DMS53 (cell line): Measurements from ENCODE around the gene PRR7.
A peak's percentile ranks its signal among the peaks of the same experiment; 100 is the strongest.
"Not testable (repeated sequence)": the region's sequence is repeated elsewhere in the genome, so short reads cannot be mapped to it uniquely, and the experiment has no call there.

Source experiments
- DNase-seq: peaks from one replicate; lab custom pipeline; 2025; lab: John Stamatoyannopoulos, UW

The PRR7 gene, protein sequence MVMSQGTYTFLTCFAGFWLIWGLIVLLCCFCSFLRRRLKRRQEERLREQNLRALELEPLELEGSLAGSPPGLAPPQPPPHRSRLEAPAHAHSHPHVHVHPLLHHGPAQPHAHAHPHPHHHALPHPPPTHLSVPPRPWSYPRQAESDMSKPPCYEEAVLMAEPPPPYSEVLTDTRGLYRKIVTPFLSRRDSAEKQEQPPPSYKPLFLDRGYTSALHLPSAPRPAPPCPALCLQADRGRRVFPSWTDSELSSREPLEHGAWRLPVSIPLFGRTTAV

DNA sequence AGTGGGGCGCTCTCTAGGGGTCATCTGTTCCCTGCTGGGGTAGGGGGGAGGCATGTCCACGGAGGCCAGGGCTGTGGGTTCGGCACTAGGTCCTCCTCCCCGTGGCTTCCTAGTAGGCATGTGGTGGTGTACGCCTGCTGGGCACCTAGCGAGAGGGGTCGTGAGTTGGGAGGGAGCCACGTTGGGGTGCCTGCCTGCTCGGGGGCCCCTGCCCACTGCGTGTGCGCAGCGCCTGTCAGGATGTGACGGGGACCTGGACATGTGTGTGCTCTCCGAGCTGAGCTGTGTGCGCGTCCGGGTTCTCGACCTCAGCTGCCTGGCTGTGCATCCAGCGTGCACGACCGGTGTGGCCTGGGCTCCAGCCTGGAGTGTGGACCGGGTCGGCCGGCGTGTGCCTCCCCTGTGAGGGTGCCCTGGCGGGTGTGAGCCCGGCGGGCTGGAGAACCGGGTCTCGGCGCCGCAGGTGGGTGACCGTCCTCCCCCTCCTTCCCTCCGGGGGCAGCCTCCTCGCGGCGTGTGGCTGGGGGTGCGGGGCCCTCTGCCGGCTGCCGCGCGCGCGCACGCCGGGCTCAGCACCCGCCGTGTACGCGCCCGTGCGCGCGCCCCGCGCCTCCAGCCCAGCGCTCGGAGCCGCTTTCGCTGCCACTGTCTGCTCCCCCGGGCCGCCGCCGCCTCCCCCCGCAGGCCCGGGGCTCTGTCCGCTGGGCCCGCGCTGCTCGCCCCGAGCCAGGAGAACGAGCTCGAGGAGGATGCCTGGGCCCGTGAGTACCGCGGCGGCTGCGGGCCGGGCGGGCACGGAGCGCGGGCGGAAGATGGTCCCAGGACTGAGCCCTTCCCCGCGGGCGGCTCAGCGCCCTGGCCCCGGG lies at the start of gene PRR7:
Gene PRR7, plus strand, starts transcription at position 615 of the 866 bp plus-strand sequence. CDS start 8,254 bp downstream, outside the sequence.
- peak; percentile 93 for DNase-seq

DNA sequence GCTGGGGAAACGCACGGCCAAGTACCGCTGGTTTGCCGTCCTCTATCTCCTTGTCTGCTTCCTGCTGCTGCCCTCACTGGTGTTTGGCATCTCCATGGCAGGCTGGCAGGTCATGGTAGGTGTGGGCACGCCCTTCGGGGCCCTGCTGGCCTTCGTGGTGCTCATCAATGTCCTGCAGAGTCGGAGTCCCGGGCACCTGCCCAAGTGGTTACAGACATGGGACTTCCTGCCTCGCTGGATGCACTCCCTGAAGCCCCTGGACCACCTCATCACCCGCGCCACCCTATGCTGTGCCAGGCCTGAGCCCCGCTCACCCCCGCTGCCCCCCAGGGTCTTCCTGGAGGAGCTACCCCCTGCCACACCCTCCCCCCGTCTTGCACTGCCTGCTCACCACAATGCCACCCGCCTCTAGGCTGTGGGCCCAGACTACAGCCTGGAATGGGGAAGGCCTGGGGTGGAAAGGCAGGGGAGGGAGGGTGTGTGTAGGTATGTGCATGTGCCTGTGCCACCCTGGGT lies 48.7 kb upstream of the PRR7 start:
- DNase-seq = no peak

DNA sequence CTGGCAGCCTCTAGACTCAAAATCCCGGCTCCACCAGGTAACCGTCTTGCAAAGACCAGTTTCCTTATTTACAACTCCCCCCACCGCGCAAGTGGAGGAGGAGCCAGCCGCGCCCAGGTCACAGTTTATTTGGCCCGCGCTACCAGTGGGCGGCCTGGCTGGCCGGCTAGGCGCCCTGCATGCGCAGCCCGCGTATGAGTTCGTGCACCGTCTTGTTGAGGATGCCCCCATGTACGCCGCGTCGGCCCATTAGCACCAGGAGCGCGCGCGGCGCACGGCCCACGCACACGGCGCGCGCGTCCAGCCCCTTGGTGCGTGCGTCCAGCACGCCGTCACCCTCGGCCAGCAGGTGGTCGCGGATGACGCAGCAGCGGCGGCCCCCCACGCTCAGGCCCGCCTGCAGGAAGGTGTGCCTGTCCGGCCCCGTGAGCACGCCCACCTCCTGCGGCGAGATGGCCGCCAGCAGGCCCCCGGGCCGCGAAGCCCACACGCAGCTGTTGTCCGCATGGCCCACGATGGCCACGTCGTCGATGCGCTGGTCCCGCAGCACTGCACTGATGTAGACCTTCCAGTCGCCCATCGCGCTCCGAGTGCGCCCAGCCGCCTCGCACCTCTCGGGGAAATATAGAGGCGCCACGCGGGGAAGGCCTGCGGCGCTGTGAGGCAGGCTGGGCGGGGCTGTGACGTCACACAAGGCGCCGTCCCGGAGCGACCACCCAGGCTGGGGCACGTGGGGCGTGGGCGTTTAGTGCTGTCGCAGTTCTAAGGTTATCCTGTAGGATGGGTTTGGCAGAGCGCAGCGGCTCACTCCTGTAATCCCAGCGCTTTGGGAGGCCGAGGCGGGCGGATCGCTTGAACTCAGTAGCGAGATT lies 46.4 kb upstream of the PRR7 start, which contains the start of gene PFN3:
Gene PFN3, minus strand, starts transcription at position 665 of the 872 bp plus-strand sequence. Its CDS starts 85 bp downstream, at position 580.
- no peak for DNase-seq

DNA sequence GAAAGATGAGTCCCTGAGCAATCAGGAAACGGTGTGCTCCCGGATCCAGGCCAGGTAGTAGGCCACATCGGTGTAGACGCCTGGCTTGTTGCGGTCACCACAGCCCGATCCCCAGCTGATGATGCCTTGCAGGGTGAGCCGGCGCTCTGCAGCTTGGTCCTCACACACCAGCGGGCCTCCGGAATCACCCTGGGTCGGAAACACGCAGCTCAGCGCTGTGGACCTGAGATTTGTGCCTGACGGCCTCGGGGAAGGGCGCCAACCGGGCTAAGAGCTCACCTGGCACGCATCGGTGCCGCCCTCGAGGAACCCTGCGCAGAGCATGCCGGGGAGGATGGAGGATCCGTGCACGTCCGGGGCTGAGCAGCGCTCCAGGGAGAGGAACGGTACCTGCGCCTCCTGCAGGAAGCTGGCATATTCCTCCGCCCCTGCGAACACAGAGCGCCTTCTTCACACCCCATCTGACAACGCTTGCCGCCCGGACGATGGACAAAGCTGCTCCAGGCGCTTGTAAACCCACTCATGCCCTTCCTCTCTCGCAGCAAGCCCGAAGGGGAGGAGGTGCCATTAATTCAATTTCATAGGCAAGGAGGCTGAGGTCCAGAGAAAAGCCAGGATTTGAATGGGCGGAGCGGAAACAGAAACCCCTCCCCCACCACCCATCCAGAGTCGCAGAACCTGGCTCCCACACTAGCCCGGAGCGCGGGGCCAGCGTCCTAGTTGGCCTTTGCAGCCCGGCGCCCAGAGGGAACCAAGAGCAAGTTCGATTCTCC lies 44.2 kb upstream of the PRR7 start:
- peak; percentile 98 for DNase-seq

DNA sequence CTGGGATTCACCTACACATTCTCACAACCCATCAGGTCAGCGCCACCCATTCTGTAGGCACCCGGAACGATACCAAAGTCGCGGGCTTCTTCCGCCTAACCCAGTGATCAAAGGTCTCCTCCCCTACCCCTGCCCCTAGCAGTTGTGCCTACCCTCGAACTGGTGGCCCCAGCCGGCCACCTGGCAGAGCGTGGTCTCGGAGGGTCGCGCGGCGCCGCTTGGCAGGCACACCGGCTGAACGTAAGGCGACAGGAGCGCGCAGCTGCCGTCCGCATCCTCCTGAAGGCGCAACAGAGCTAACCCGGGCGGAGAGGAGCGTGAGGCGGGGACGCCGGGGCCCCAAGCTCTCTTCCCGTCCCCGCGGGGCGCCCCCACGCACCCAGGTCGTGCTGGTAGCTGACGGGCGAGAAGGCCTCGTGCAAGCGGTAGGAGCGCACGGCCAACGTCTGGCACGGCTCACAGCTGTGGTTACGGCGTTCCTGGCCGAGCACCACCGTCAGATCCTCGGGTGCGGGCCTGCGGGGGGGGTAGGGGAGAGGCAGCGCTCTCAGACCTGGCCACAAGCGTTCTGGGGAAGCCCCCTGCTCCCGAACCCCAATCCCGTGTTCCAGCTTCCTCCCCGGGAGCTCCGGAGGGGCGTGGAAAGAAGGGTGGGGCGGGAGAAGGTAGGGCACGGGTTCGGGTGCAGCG lies 43.4 kb upstream of the PRR7 start:
- peak; percentile 88 for DNase-seq

DNA sequence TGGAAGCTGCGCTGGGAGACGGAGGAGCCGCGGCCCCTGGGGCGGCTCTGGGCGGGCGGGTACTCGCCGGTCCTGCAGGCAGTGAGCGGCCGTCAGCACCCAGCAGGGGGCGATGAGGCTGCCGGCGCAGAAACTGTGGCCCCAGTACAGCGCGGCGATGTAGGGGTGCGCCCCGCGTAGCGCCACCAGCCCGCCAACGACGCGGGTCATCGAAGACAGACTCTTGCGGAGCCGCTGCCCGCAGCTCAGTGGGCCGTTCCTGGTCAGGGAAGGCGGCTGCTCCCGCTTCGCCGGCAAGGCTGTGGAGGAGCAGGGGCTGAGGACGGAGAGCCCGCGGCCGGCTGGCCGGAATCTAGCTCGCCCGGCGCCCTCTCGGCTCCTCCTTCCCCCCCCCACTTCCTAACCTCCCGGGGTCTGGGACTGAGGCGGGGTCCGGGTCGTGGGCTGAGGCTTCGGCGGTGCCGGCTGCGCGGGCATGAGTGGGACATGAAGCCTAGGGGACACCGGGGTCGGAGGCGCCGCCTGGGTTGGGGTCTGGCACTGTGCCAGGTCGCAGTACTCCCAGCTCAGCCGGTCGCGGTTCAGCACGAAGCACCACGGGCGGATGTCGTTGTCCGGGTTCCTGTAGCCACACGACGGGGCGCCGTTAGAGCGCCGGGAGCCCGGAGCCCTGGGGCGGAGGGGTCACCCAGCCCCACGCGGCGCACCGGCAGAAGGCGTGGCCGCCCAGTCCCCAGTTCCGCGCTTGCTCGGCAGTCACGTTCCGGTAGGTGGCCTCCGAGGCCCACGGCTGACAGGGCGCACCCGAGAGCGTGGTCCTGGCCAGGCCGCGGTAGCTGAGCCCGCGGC lies 42.6 kb upstream of the PRR7 start:
- peak; percentile 94 for DNase-seq

DNA sequence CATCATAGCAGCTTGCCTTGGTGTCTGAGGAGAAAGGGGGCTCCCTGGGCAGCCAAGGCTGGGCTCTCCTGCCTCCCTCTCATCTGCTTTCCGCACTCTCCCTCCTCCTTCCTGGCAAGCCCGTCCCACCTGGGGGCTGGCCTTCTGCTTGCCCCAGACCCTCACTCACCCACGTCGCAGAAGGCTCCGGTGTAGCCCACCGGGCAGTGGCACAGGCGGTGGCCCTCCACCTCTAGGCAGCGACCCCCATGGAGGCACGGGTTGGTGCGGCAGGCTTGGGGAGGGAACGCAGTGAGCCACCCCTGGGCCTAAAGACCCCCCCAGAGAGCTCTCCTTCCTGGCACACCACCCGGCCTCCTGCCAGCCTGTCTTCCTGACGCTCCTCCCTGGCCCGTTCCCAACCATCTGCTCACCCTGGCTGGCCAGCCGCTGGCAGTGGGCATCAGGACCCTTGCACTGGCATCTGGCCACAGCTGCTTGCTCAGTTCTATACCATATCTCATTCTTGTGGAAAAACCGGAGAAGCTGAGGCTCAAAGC lies 41.9 kb upstream of the PRR7 start:
- DNase-seq = peak; percentile 42

- DNase-seq = no peak
These were observed 41.3 kb upstream of the PRR7 start for GRCh38 chr5:177405312-177405711.

- DNase-seq = no peak
These were observed 40.8 kb upstream of the PRR7 start for GRCh38 chr5:177405805-177406204.

DNA sequence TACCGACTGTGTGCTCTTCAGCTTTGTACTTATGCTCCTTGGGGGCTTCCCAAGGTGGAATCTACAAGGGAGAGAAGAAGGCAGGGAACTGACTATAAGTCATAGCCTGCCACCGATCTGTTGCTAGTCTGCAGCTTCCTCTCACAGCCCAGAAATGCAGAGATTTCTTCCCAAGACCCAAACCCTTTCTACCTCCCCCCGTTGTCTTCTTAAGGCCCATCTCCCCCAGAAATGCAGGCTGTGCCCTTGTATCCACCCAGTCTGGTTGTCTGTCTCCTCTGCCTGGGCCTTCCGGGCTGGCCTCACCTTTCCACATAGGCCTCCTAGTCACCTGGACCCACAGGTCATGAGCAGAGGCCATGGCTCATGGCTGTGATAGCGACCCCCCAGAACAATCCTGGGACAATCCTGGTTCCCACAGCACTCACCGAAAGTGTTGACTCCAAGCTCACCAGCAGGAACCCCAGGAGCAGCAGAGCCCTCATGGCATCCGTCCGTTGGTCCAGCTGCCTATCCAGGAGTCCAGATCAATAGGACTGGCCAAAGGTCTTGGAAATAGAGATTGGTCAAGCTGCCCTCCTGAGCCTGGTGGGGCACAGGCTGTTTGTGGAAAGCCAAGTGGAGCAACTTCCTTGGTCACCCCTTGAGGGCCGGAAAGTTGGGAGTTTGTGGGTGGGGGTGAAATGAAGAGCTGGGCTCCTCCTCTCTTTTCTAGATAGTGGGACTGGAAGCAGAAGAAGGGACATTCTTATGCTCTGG lies 37.4 kb upstream of the PRR7 start, which contains the start of gene F12:
Gene F12, minus strand, starts transcription at position 522 of the 759 bp plus-strand sequence. Its CDS starts 37 bp downstream, at position 485.
- no peak for DNase-seq

GRCh38 chr5:177410575-177410974 lies 36.0 kb upstream of the PRR7 start:
- no peak for DNase-seq

GRCh38 chr5:177412603-177413233 lies 33.9 kb upstream of the PRR7 start:
- no peak for DNase-seq

- no peak for DNase-seq
These were observed 32.1 kb upstream of the PRR7 start for GRCh38 chr5:177414481-177414880.

DNA sequence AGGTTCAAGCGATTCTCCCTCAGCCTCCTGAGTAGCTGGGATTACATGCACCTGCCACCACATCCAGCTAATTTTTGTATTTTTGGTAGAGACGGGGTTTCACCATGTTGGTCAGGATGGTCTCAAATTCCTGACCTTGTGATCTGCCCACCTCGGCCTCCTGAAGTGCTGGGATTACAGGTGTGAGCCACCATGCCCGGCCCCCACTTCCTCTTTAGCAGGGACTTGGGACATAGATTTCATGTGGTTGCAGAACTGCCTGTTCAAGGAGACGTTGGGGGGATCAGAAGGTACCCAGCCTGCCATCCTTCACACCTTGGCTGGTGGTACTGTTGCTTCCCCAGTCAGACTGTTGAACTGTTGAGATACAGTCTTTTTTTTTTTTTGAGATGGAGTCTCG lies 29.5 kb upstream of the PRR7 start:
- not testable (repeated sequence) for DNase-seq

DNA sequence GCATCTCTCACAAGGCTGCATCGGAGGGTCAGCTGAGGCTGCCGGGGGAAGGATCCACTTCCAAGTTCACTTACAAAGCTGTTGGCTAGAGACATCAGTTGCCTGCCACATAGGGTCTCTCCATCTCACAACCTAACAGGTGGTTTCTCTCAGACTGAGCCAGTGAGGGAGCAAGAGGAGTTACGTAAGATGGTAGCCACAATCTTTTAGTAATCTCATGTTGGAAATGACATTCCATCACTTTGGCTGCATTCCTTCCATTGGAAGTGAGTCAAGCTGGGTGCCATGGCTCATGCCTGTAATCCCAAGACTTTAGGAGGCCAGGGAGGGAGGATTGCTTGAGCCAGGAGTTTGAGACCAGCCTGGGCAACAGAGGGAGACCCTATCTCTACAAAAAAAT lies 27.6 kb upstream of the PRR7 start:
- no peak for DNase-seq

- DNase-seq = not testable (repeated sequence)
These were observed 26.1 kb upstream of the PRR7 start for GRCh38 chr5:177420472-177420871.

DNA sequence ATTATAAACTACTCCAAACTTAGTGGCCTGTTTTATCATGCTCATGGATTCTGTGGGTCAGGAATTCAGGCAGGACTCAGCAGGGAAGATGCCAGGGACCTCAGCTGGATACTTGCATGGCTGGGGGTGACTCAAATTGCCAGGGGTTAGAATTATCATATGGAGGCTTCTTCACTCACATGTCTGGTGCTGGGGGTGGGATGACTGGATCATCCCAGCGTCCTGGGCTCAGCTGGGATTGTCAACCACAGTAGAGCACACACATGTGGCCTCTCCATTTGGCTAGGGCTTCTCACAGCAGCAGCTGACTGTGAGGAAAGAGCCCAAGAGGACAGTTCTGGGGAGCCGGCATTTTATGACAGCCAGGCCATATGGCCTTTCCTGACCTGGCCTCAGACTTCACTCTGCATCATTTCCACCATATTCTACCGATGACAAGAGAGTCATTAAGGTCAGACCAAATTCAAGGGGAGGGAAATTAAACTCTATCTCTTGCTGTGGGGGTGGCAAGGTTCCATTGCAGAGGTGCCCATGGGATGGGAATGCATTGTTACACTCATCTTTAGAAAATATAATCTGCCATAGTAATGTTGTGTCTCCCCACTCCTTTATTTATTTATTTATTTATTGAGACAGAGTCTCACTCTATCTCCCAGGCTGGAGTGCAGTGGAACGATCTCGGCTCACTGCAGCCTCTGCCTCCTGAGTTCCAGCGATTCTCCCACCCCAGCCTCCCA lies 25.4 kb upstream of the PRR7 start:
- DNase-seq = no peak
